Stimulated activated CD4-positive, alpha-beta T cell treated with anti-CD3 and anti-CD28 coated beads, Interleukin-4, amount 100 ng/mL, for 48 hours (primary cell): ENCODE results near the gene ERCC5.

Experiments used
- DNase-seq, 2 donors: peaks; one replicate each; pipeline ENCODE4 v3.0.0-alpha.2; 2020; ENCODE audit warnings: low read depth in 2 of 2

ERCC5 gene

DNA sequence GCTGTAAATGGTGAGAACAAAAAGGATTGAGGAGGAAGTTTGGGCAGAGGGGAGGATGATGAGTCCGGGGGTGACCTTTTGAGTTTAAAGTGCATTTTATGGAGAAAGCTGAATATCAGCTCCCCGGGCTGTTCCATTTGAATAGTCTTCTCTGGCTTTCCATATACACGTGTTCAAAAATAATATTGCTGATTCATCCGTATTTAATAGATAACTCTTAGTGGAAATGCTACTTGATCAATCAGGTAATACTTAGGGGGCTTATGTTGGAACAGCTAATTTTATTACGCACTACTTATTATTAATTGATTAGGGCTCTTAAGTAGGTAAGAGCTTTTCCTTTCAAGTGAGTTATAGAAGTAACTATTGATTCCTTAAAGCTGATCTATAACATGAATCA lies 76.4 kb downstream of the ERCC5 start:
- DNase-seq, result no peak
